IMR-90 (cell line): Measurements from ENCODE around the gene SLX4IP. TPM values are rescaled to one million over a fixed set of nuclear protein-coding genes. Genes with fewer than 3 reads are reported as not detected.

ENCODE experiments used
- ATAC-seq: fragments of 200-7000 bp; cut with Tn5 transposase; 2 replicates; pipeline ENCODE4 v1.9.1; 2020; ENCODE audit warnings: low read depth, mild to moderate bottlenecking, moderate library complexity
- BruUV-seq: library from RNA; stranded (reverse); fragments of 400-500 nt; replicated peaks from 2 replicates; lab custom pipeline; 2021; lab: Mats Ljungman, UMichigan
- CTCF ChIA-PET: fragments of 300-600 bp; formaldehyde crosslinking; extraction: SDS; loops from one replicate; lab custom pipeline; 2021; ENCODE audit warnings: antibody characterized with exemption; lab: Yijun Ruan, JAX
- POLR2A ChIA-PET: fragments of 300-600 bp; sonication (Branson Sonifier 250); formaldehyde crosslinking; loops from one replicate; lab custom pipeline; 2022; ENCODE audit warnings: antibody characterized with exemption; ENCODE audit not compliant: unreplicated experiment; lab: Charles Lee
- DNase-seq: peaks from one replicate; pipeline ENCODE4 v3.0.0; 2013
- H2AFZ ChIP-seq: replicated peaks from 2 replicates; pipeline ENCODE3; 2013; ENCODE audit warnings: low read length, mild to moderate bottlenecking; ENCODE audit not compliant: poor library complexity
- H2AK5ac ChIP-seq: 2 replicates; pipeline ENCODE4 v1.6.1; 2013; ENCODE audit warnings: low read depth, low read length, inconsistent platforms
- H2AK9ac ChIP-seq: replicated peaks from 2 replicates; pipeline ENCODE3; 2013; ENCODE audit warnings: mild to moderate bottlenecking, low read depth, low read length, moderate library complexity; ENCODE audit not compliant: poor library complexity
- H2BK120ac ChIP-seq: 2 replicates; pipeline ENCODE4 v1.6.1; 2013; ENCODE audit warnings: low read depth, low read length, inconsistent platforms
- H2BK15ac ChIP-seq: 3 replicates; pipeline ENCODE4 v1.6.1; 2013; ENCODE audit warnings: low read depth, low read length, inconsistent platforms
- H2BK20ac ChIP-seq: 2 replicates; pipeline ENCODE4 v1.6.1; 2013; ENCODE audit warnings: low read depth, mild to moderate bottlenecking, inconsistent platforms, low read length, moderate library complexity
- H2BK5ac ChIP-seq: 2 replicates; pipeline ENCODE4 v1.6.1; 2013; ENCODE audit warnings: mild to moderate bottlenecking, low read depth, low read length, inconsistent platforms; ENCODE audit not compliant: poor library complexity, severe bottlenecking
- H3K14ac ChIP-seq: replicated peaks from 2 replicates; pipeline ENCODE4 v1.6.1; 2013; ENCODE audit warnings: low read depth, low read length, inconsistent platforms
- H3K18ac ChIP-seq: 2 replicates; pipeline ENCODE4 v1.6.1; 2013; ENCODE audit warnings: low read depth, low read length, control low read depth
- H3K23ac ChIP-seq: 2 replicates; pipeline ENCODE4 v1.6.1; 2013; ENCODE audit warnings: low read depth, low read length, inconsistent platforms
- H3K27ac ChIP-seq: 2 replicates; pipeline ENCODE4 v1.5.1; 2013; ENCODE audit warnings: mild to moderate bottlenecking, control low read depth, low read length; ENCODE audit not compliant: insufficient read depth
- H3K27me3 ChIP-seq: 2 replicates; pipeline ENCODE4 v1.6.1; 2013; ENCODE audit warnings: low read length; ENCODE audit not compliant: control insufficient read depth, insufficient read depth
- H3K36me3 ChIP-seq: 2 replicates; pipeline ENCODE4 v1.6.1; 2013; ENCODE audit warnings: low read length, mixed read lengths; ENCODE audit not compliant: control insufficient read depth, insufficient read depth
- H3K4ac ChIP-seq: 2 replicates; pipeline ENCODE4 v1.6.1; 2013; ENCODE audit warnings: low read depth, low read length, inconsistent platforms
- H3K4me1 ChIP-seq: 2 replicates; pipeline ENCODE4 v1.6.1; 2013; ENCODE audit warnings: low read length, mixed read lengths; ENCODE audit not compliant: control insufficient read depth, insufficient read depth
- H3K4me2 ChIP-seq: 2 replicates; pipeline ENCODE4 v1.6.1; 2013; ENCODE audit warnings: low read depth, mild to moderate bottlenecking, control low read depth, low read length, moderate library complexity
- H3K4me3 ChIP-seq: 2 replicates; pipeline ENCODE4 v1.5.1; 2013; ENCODE audit warnings: low read depth, mild to moderate bottlenecking, control low read depth, low read length, moderate library complexity; ENCODE audit not compliant: insufficient read depth
- H3K56ac ChIP-seq: 2 replicates; pipeline ENCODE4 v1.6.1; 2013; ENCODE audit warnings: low read length, inconsistent platforms; ENCODE audit not compliant: insufficient read depth; ENCODE audit errors: extremely low read depth
- H3K79me1 ChIP-seq, 2 experiments: 2 replicates each; pipeline ENCODE4 v1.6.1; 2013; ENCODE audit warnings: low read length in 2 of 2, inconsistent platforms in 1 of 2, low read depth in 1 of 2
- H3K9ac ChIP-seq: 2 replicates; pipeline ENCODE4 v1.6.1; 2013; ENCODE audit warnings: low read depth, low read length, control low read depth
- H3K9me1 ChIP-seq: 2 replicates; pipeline ENCODE4 v1.6.1; 2013; ENCODE audit warnings: low read length, inconsistent platforms; ENCODE audit not compliant: insufficient read depth
- H3K9me3 ChIP-seq: 2 replicates; pipeline ENCODE4 v1.6.1; 2013; ENCODE audit warnings: low read length; ENCODE audit not compliant: control insufficient read depth, insufficient read depth
- H4K20me1 ChIP-seq: 2 replicates; pipeline ENCODE4 v1.6.1; 2013; ENCODE audit warnings: low read length, inconsistent platforms; ENCODE audit not compliant: insufficient read depth
- H4K5ac ChIP-seq: 2 replicates; pipeline ENCODE4 v1.6.1; 2013; ENCODE audit warnings: mild to moderate bottlenecking, low read depth, low read length, control low read depth
- H4K8ac ChIP-seq, 2 experiments: 2 replicates each; pipeline ENCODE4 v1.6.1; 2013; ENCODE audit warnings: low read depth in 2 of 2, low read length in 2 of 2, control low read depth in 1 of 2, inconsistent platforms in 1 of 2
- H4K91ac ChIP-seq: 2 replicates; pipeline ENCODE4 v1.6.1; 2013; ENCODE audit warnings: low read depth, low read length, inconsistent platforms; ENCODE audit not compliant: insufficient read depth
- CEBPB ChIP-seq: IDR thresholded peaks from 2 replicates; pipeline ENCODE4 v1.6.1; 2012; ENCODE audit warnings: low read depth, low read length, improper control_type of control experiment
- FOS ChIP-seq: fragments of 150-350 bp; IDR thresholded peaks from 2 replicates; pipeline ENCODE4 v1.6.1; 2016; ENCODE audit warnings: low read depth, low read length
- MAFK ChIP-seq: IDR thresholded peaks from 2 replicates; pipeline ENCODE4 v1.6.1; 2012; ENCODE audit warnings: low read depth, low read length, improper control_type of control experiment
- NFE2L2 ChIP-seq: fragments of 150-350 bp; IDR thresholded peaks from 2 replicates; pipeline ENCODE4 v1.6.1; 2016; ENCODE audit warnings: low read depth, mild to moderate bottlenecking, low read length
- RAD21 ChIP-seq: IDR thresholded peaks from 2 replicates; pipeline ENCODE4 v1.6.1; 2012; ENCODE audit warnings: low read length, improper control_type of control experiment
- RFX5 ChIP-seq: IDR thresholded peaks from 2 replicates; pipeline ENCODE4 v1.8.0; 2012; ENCODE audit warnings: low read depth, mild to moderate bottlenecking, low read length, moderate library complexity
- WGBS, 2 experiments: methylation state at CpG; one replicate each; pipeline versions ENCODE4 v1.1.5 to v1.1.7; 2013; ENCODE audit warnings: missing lambda C conversion rate in 2 of 2; ENCODE audit not compliant: insufficient read length in 1 of 2; ENCODE audit errors: extremely low coverage in 2 of 2; 5-methylcytosine and 5-hydroxymethylcytosine counted together
- dilution Hi-C: fragments of 300-500 bp; cut with HindIII; formaldehyde crosslinking; loops from one replicate; pipeline ENCODE4 v1.14.3; 2018; ENCODE audit warnings: low sequenced_read_pairs; ENCODE audit not compliant: unreplicated experiment
- in situ Hi-C: fragments of 300-500 bp; cut with MboI; formaldehyde crosslinking; loops from 3 replicates; pipeline ENCODE4 v1.14.3; 2019; ENCODE audit warnings: low sequenced_read_pairs, inconsistent platforms, mixed read lengths
- intact Hi-C: fragments of 100-400 bp; cut with micrococcal nuclease; formaldehyde crosslinking; loops from 2 replicates; pipeline ENCODE4 v1.10.0; 2022
- polyA plus RNA-seq, 3 experiments: library from polyadenylated mRNA; depleted of rRNA; stranded (reverse); fragments of >200 nt; gene quantifications; 2 replicates each; pipeline ENCODE4 v1.2.3, GENCODE V29; 2012; ENCODE audit warnings: low replicate concordance in 1 of 3
- total RNA-seq: library from RNA; depleted of rRNA; stranded (reverse); fragments of >200 nt; gene quantifications from 2 replicates; pipeline ENCODE4 v1.2.3, GENCODE V29; 2012
- TF ChIP-seq, protein P1 (sequence below): conservative IDR thresholded peaks from 2 replicates; pipeline ENCODE4 v1.5.1; 2012; ENCODE audit warnings: mild to moderate bottlenecking, low read depth, low read length, improper control_type of control experiment

Gene SLX4IP
- total and polyA plus RNA-seq, 2 of the 4 experiments (the other 2 are of a cell fraction), result 1.3 to 5.9 TPM

DNA sequence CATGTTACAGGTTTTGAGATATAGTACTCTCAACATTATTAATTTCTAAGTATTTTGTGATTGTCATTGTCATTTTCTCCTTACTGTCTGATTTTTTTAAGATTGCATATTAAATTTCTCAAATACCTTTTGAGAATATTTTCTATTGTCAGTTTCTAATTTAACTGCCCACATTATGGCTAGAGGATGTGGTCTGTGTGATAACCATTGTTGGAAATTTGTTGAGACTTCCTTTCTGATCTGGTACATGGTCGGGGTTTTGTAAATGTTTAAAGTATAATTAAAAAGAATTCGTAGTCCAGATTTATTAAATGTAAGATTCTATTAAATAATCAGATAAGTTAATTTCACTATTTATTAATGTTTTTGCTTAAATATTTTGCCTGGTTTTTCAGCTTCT is 60.1 kb downstream of the SLX4IP start:
- Histone ChIP-seq H2BK5ac (no peak overlapping the region), H3K56ac (no peak overlapping the region), H2BK120ac (no peak overlapping the region), H2AK5ac (no peak overlapping the region), H3K14ac (no peak overlapping the region), H2BK15ac (no peak overlapping the region), H3K36me3 (no peaks in the 10 kb centered on the region), H3K9ac (no peak overlapping the region), H2AK9ac (no peak overlapping the region), H2BK20ac (no peak overlapping the region), H2AFZ (no peak overlapping the region), H3K79me1 (peaks cover under 1 to 10% of the 10 kb centered on the region in 2 experiments; a peak in 2 of 4 replicates), H3K9me1 (no peaks in the 10 kb centered on the region), H3K27me3 (no peaks in the 10 kb centered on the region), H4K20me1 (no peaks in the 10 kb centered on the region), H3K23ac (no peak overlapping the region), H3K4ac (no peak overlapping the region), H3K27ac (no peak overlapping the region), H3K4me3 (no peak overlapping the region), H3K4me2 (no peak overlapping the region), H4K8ac (no peak overlapping the region), H3K18ac (no peak overlapping the region), H3K9me3 (no peaks in the 10 kb centered on the region), H4K91ac (no peak overlapping the region), H3K4me1 (no peaks in the 10 kb centered on the region), H4K5ac (no peak overlapping the region)
- dilution Hi-C loops, result no loop called here
- ATAC-seq (no peak), DNase-seq (no peak)
- no CpG with 5 or more reads among the region's 2 CpGs for WGBS, 2 experiments
- BruUV-seq, result no TSS peak
- ChIA-PET CTCF (interaction anchor here (0.5 to 1.0 kb wide), 3 partner anchors 15 to 1627 kb away, joined by 3 to 5 read pairs (median 4); no protein-coding TSS in a partner anchor), POLR2A (no interaction called here)
- intact Hi-C loops, result no loop called here
- in situ Hi-C loops, result no loop called here
- no peak for TF ChIP-seq RFX5
- no peak for TF ChIP-seq MAFK
- TF ChIP-seq CEBPB, result no peak
- no peak for TF ChIP-seq FOS
- no peak for TF ChIP-seq RAD21
- TF ChIP-seq, protein P1, sequence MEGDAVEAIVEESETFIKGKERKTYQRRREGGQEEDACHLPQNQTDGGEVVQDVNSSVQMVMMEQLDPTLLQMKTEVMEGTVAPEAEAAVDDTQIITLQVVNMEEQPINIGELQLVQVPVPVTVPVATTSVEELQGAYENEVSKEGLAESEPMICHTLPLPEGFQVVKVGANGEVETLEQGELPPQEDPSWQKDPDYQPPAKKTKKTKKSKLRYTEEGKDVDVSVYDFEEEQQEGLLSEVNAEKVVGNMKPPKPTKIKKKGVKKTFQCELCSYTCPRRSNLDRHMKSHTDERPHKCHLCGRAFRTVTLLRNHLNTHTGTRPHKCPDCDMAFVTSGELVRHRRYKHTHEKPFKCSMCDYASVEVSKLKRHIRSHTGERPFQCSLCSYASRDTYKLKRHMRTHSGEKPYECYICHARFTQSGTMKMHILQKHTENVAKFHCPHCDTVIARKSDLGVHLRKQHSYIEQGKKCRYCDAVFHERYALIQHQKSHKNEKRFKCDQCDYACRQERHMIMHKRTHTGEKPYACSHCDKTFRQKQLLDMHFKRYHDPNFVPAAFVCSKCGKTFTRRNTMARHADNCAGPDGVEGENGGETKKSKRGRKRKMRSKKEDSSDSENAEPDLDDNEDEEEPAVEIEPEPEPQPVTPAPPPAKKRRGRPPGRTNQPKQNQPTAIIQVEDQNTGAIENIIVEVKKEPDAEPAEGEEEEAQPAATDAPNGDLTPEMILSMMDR, result no peak
- no peak for TF ChIP-seq NFE2L2
